Measurements from ENCODE around the gene CLHC1.

Gene CLHC1

GRCh38 chr2:55169359-55169758 is 62.7 kb downstream of the CLHC1 start:
- DNase-seq (ENCODE audit: low read depth in 2 of 2): no peak

DNA sequence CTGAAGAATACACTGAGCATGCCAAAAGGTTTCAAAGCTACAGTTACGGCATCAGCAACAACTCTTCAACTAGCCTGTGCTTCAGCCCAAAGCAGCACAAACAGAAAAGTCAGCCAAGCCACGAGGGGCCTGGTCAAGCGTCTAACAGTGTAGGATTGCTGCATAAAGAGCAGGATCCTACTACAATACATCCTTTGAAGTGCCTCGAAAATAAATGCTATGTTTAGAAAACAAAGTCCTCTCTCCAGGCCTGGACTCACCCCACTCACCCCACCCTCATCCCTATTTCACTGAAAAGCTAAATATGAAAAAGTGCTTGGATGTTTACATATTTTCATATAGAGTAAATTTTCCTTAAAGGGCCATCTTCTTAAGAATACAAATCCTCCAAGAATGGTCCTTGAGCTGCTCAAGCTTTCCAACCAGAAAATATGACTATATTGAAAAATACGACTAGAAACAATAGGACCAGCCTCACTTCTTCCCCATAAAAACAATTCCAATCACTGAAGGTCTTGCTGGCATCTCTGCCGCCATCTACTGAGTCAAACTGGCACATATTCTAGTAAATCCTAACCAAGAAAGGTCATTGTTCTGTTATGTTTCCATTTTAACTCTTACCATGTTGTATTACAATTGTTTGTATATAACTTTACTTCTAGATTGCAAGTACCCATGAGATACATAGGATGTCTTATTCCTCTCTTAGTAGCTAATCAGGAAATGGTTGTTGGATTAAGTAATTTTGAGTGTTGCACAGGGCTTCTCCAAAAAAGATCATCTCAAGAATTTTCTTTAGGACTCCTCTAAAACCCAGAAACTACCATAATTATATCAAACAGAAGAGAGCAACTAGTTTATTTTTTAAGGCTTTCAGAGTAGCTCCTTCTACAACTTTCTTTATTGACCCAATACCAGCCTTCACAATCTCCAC is 63.6 kb downstream of the CLHC1 start:
- peak in 1 of 2 donors; percentile 3 for DNase-seq (ENCODE audit: low read depth in 2 of 2)

DNA sequence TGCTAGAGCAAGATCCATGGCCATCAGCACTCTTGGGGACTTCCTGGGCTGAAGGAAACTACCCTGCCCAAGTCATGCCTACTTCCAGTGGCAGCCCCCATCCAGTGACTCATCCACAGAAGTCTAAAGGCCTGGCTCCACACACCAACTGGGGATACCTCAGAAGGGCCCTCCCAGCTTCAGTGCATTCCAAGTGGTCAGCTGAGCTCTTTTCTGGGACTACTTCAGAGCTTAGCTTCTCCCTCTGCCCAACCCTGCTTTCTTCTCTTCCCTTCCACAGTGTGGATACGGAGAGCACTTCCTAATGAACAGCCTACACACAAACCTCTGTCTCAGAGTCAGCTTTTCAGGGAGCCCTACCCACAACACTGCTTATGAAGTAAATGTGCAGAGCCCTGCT is 66.5 kb downstream of the CLHC1 start:
- DNase-seq (ENCODE audit: low read depth in 2 of 2): no peak

GRCh38 chr2:55164534-55165480 is 67.3 kb downstream of the CLHC1 start:
- DNase-seq (ENCODE audit: low read depth in 2 of 2): no peak

GRCh38 chr2:55163941-55164390 is 68.1 kb downstream of the CLHC1 start:
- DNase-seq (ENCODE audit: low read depth in 2 of 2): no peak

GRCh38 chr2:55163274-55163721 is 68.8 kb downstream of the CLHC1 start:
- DNase-seq (ENCODE audit: low read depth in 2 of 2): no peak

- DNase-seq (ENCODE audit: low read depth in 2 of 2): no peak
Observed at GRCh38 chr2:55162284-55163006, 69.6 kb downstream of the CLHC1 start.

- no peak for DNase-seq (ENCODE audit: low read depth in 2 of 2)
Observed at GRCh38 chr2:55161295-55162210, 70.5 kb downstream of the CLHC1 start.

DNA sequence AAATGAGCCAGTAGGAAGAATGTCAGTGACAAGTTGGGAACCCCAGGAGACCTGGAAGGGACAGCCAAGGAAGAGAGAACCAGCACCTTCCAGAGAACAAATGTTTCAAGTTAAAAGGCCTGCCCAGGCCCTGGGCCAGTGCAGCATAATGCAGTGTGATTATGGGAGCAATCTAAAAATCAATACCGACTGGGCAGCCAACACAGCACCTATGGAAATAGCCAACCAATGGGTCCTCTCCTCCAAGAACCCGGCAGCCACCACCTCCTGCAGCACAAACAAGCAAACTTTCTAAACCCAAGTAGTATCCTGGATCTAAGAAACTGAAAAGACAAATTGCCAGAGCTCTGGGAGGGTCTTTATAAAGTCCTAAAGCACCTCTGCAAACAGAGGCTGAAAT is 71.7 kb downstream of the CLHC1 start:
- DNase-seq (ENCODE audit: low read depth in 2 of 2): no peak

- no peak for DNase-seq (ENCODE audit: low read depth in 2 of 2)
Observed at GRCh38 chr2:55159752-55160151, 72.3 kb downstream of the CLHC1 start.

DNA sequence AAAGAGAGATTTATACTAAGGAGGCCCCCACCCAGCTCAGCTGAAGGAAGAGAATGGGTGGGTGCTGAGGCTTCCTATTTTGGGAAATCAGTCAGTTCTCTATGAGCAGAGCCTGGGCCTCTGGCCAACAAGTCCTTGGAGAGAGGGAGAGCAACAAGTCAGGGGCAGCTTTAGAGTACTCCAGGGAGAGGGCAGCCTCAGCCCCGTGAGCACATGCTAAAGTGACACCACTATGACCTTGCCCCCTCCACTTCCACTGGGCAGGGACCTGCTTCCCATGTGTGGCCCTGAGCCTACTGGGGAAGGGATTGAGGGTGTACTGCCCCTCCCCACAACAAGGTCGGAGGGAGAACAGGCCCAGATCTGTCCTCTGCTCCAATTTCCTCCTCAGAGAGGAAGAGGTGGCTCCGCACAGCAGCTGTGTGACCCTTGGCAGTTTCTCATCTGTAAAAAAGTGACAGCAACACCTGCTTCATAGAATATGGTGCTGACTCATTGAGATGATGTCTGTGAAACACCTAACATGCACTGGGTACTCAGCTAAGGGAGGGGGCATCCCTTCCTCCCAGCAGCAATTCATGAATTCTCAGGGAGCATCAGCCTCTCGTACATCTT is 72.9 kb downstream of the CLHC1 start:
- no peak for DNase-seq (ENCODE audit: low read depth in 2 of 2)

DNA sequence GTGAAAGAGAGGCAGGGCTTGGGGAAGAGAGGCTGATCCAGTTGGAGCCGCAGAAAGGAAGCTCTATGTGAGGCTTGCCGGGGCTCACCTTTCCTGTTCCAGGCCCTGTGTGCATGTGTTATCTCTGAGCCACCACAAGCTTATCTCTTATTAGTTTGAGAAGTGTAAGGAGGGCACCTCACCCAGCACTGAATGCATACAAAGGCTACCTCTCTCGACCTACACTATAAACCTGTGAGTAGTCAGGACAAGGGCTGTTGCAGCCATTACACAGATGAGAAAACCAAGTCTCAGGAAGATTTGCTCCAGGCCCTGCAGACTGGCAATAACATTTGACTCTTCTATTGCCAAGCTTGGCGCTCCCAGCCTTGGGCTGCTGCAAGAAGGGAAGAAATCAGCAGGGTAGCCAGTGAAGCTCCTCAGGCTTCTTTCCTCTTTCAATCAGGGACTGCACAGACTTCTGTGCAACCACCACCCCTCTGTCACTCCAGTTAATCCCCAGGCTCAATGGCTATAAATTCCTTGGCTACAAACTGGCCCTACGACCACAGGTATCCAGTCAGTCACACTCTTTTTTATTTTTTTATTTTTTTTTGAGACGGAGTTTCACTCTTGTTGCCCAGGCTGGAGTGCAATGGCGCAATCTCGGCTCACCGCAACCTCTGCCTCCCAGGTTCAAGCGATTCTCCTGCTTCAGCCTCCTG is 73.8 kb downstream of the CLHC1 start:
- no peak for DNase-seq (ENCODE audit: low read depth in 2 of 2)

- no peak for DNase-seq (ENCODE audit: low read depth in 2 of 2)
Observed at GRCh38 chr2:55157474-55157884, 74.6 kb downstream of the CLHC1 start.

GRCh38 chr2:55156984-55157383 is 75.1 kb downstream of the CLHC1 start:
- no peak for DNase-seq (ENCODE audit: low read depth in 2 of 2)

- DNase-seq (ENCODE audit: low read depth in 2 of 2): no peak
Observed at GRCh38 chr2:55156326-55156725, 75.8 kb downstream of the CLHC1 start.

DNA sequence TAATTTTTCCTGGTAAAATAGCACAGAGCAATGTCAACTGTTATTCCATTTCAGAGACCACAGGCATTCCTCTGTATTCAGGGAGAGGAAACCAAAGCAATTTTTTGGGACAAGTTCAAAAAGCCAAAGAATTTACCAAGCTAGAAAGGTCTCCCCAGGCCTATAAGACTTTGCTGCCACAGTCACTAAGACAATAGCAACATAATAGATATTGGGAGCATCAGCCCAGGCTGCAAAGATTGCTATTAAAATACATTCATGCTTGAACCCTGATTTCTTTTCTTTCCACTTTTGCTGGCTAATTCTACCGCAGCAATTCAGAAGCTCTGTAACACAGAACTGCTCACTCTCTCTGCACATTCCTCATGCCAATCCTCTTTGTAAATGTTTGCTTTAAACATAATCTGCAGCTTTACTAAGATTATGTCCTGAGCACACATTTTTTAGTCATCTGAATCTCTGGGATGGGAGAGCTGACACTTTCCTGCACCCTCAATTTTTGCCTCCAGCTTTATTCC is 76.3 kb downstream of the CLHC1 start:
- DNase-seq (ENCODE audit: low read depth in 2 of 2): no peak

- DNase-seq (ENCODE audit: low read depth in 2 of 2): no peak
Observed at GRCh38 chr2:55155206-55155605, 76.9 kb downstream of the CLHC1 start.

DNA sequence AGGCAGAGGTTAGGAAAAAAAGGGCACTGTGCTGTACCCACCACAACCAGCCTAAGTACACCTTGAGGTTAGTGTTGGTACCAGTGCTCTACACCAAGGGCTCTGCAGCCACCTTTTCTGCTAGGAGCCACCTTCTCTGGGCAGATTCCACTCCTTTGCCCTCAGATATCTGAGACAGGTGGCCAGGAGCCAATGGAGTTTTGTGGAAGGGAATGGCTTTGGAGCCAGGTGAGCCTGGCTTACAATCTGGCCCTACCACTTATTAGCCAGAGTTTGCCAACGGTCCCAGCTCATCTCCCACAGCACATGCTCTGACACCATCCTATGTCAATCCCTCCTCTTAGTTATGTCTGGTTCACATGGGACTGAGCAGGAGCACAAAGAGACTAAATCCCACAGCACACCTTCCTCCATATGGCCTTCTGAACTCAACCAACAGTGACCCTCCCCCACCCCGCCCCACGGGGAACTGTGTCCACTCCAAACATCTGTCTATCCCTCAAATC is 77.5 kb downstream of the CLHC1 start:
- DNase-seq (ENCODE audit: low read depth in 2 of 2): no peak
